Stimulated activated CD4-positive, alpha-beta T cell treated with anti-CD3 and anti-CD28 coated beads, Interleukin-15, amount 100 ng/mL, for 1 hour (primary cell): ENCODE data around the gene TUG1.

Source experiments
- DNase-seq, 2 donors: peaks; one replicate each; pipeline ENCODE4 v3.0.0-alpha.2; 2020; ENCODE audit warnings: low read depth in 1 of 2, low spot score in 1 of 2

Gene TUG1

GRCh38 chr22:30968924-30969531 is at the start of gene TUG1:
Gene TUG1 (plus strand): TSS chr22:30969265.
- DNase-seq, result peak; percentile 93 to 96

GRCh38 chr22:30919973-30920372 is 49.1 kb upstream of the TUG1 start:
- DNase-seq, result no peak

- DNase-seq, result peak; percentile 64 to 83
Observed at GRCh38 chr22:30920407-30920806, 48.7 kb upstream of the TUG1 start.

- no peak for DNase-seq
Observed at GRCh38 chr22:30921108-30921507, 48.0 kb upstream of the TUG1 start.

GRCh38 chr22:30922151-30922611 is 46.9 kb upstream of the TUG1 start:
- peak; percentile 48 to 72 for DNase-seq

GRCh38 chr22:30923168-30923900 is 45.7 kb upstream of the TUG1 start:
- DNase-seq, result no peak

GRCh38 chr22:30925667-30926066 is 43.4 kb upstream of the TUG1 start:
- no peak for DNase-seq

GRCh38 chr22:30926706-30927105 is 42.4 kb upstream of the TUG1 start:
- DNase-seq, result no peak

GRCh38 chr22:30927806-30928205 is 41.3 kb upstream of the TUG1 start:
- no peak for DNase-seq

- DNase-seq, result no peak
Observed at GRCh38 chr22:30928401-30928800, 40.7 kb upstream of the TUG1 start.

GRCh38 chr22:30930228-30930627 is 38.8 kb upstream of the TUG1 start:
- DNase-seq, result no peak

GRCh38 chr22:30931541-30932300 is 37.3 kb upstream of the TUG1 start:
- DNase-seq, result no peak

- DNase-seq, result no peak
Observed at GRCh38 chr22:30932661-30933060, 36.4 kb upstream of the TUG1 start.

GRCh38 chr22:30933457-30933856 is 35.6 kb upstream of the TUG1 start:
- DNase-seq, result no peak

GRCh38 chr22:30934053-30934452 is 35.0 kb upstream of the TUG1 start:
- DNase-seq, result no peak

- peak in 1 of 2 donors; percentile 20 for DNase-seq
Observed at GRCh38 chr22:30940685-30941362, 28.2 kb upstream of the TUG1 start.

- DNase-seq, result no peak
Observed at GRCh38 chr22:30941363-30941740, 27.7 kb upstream of the TUG1 start.

- DNase-seq, result no peak
Observed at GRCh38 chr22:30943368-30943767, 25.7 kb upstream of the TUG1 start.

GRCh38 chr22:30944986-30945385 is 24.1 kb upstream of the TUG1 start:
- DNase-seq, result no peak

- no peak for DNase-seq
Observed at GRCh38 chr22:30945653-30946052, 23.4 kb upstream of the TUG1 start.

- no peak for DNase-seq
Observed at GRCh38 chr22:30946354-30946753, 22.7 kb upstream of the TUG1 start.
